ENCODE measurements around the gene PKHD1.
"Not testable (repeated sequence)": the region's sequence is repeated elsewhere in the genome, so short reads cannot be mapped to it uniquely, and the experiment has no call there.

Gene PKHD1

GRCh38 chr6:51922479-51922878, 164.9 kb downstream of the PKHD1 start:
- not testable (repeated sequence) for DNase-seq

GRCh38 chr6:51918347-51918746, 169.1 kb downstream of the PKHD1 start:
- not testable (repeated sequence) for DNase-seq

- no peak for DNase-seq
These were observed 172.3 kb downstream of the PKHD1 start for GRCh38 chr6:51915098-51915497.

DNA sequence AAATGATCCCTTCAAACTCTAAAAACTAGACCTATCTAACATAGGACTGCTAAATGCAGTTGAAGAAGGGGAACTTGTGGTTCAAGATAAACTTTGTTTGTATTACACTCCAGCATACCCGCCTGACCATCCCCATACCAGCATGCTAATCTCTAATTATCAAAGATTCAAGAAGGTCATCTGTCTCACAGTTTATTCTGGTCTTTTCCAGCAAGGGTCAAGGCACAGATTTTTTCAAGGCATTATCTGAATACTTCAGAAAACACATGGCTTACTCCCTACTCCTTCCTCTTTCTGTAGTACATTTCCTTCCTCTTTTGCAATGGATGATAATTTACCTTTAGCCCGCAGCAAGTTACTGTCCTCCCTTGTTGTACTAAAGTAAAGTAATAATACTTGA, 174.1 kb downstream of the PKHD1 start:
- no peak for DNase-seq

DNA sequence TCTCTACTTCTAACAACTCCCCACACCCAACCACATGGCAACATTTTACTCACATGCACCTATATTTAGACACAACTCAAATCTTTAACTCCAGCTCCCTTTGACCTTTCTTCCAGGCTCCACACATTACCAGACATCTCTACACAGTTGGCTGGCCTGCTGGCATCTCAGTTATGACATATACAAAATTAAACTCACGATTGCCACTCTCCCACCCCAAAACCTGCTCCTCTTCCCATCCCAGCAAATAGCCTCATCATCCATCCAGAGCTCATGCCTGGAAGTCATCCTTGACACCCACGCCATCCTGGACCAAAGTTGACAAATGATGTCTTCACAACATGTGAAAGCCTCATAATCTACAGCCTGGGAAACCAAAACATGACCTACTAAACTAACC, 176.6 kb downstream of the PKHD1 start:
- DNase-seq = no peak

DNA sequence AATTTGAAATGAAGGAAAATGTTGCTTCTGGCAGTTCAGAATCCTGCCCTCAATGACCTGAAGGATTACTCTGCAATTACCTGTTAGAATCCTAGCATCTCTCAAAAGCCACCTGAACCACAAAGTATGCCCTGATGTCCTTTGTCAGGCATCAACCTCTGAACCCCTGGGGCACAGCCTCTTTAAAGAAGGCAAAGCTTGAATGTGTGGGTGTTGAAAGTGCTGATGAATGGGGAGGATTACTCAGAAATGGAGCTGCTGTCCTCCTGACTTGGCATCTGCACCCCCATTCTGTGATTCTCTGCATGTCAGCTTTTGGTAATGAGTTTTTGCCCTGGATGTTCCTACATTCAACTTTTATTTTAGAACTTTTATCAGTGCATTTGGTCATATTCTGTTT, 179.2 kb downstream of the PKHD1 start:
- no peak for DNase-seq

- no peak for DNase-seq
These were observed 185.3 kb downstream of the PKHD1 start for GRCh38 chr6:51901766-51902764.

DNA sequence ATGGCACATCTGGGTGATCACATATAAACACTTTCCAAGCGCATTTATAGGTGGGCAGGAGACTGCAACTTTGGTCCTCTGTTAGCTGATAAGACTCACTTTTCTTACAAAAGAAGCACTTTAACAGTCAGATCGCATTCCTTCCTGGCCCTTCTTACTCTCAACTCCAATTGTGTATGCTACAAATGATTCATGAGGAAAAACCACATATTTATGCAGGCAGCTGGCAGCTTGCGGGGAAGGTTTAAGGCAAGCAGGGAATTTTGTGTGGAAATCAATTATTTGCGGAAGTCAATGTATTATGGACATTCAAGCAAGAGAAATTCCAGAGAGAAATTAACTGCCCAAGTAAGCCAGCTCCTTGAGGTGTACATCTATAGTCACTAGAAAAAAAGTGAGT, 194.0 kb downstream of the PKHD1 start:
- DNase-seq = no peak

- DNase-seq = no peak
These were observed 194.7 kb downstream of the PKHD1 start for GRCh38 chr6:51892750-51893149.

DNA sequence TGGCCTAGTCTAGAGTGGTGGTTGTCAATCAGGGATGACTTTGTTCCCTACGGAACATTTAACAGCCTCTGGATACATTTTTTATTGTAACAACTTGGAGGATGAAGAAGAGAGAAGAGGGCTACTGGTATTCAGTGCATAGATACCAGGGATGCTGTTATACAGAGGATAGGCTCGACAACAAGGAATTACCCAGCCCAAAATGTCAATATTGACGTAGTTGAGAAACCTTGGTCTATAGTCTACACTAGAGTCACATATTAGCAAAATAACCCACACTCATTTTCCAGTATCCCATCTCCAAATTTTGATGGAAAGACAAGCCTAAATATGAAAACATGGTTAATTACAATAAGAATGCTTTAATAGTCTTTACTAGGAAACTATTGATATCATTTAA, 195.1 kb downstream of the PKHD1 start:
- no peak for DNase-seq

- no peak for DNase-seq
These were observed 195.6 kb downstream of the PKHD1 start for GRCh38 chr6:51891784-51892183.

GRCh38 chr6:51887859-51888258, 199.6 kb downstream of the PKHD1 start:
- DNase-seq = no peak

DNA sequence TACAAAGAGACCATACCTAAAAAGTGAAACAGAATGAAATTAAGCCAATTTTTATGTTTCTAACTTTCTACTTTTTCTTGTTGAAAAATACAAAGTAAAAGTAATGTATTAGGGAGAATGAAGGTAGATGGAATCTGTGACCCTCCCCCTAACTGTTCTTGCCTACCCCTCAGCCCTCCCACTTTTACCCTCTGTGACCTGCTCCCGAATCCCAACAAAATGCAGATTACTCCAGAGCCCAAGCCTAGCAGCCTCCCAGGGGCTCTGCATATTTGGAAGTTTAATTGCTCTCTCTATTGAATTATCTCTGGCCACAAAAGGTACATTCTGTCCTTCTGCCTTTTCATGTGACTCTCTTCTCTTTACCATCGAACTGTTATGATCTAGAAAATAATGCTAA, 201.5 kb downstream of the PKHD1 start:
- DNase-seq = no peak

DNA sequence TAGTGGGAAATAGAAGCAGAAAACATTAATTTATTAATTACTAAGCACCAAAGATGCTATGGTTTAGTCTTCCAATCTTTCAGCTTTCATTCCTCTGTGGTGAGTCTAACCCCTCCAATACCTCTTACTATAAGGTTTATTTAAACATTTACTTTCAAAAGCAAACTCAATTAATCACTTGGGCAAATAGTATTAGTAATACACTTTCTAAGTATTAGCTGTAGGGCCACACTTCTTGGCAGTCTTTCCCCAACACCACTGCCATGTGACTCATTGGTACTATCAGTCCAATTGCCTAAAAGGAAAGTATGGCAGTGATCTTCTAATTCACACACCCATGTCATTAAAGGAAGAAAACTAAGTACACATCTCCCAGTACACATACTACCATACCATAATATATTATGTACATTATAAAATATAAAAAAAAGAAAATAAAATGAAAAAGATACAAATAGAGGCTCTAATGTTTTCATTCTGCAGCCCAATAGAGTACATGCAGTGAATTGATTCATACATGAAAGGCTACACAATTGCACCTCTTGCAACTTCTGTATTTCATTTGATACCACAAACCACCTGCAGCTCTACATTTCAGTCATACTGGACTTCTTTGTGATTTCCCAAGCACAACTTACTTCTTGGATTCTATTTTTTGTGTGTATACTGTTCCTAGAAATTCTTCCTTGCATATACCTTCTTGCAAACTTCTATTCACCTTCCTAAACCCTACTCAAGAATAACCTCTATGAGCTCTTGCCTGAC, 218.6 kb downstream of the PKHD1 start:
- DNase-seq = no peak

DNA sequence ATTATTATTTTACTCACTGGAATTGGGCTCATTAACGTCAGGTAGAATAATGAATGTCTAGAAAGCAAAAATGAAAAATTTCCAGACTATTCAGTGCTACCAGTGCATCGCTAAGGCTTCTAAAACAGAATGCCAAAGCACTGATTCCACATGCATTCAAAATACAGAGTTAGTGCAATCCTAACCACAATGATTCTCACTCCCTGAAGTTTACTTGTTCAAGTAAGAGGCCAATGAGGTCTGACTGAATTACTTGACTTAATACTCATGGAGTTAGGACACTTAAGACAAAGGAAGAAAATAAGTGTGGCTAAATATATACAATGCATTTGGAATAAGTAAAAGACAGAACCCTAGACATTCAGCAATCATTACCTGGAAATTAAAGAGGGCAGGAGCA, 220.5 kb downstream of the PKHD1 start:
- DNase-seq = no peak

GRCh38 chr6:51865996-51866395, 221.4 kb downstream of the PKHD1 start:
- no peak for DNase-seq

DNA sequence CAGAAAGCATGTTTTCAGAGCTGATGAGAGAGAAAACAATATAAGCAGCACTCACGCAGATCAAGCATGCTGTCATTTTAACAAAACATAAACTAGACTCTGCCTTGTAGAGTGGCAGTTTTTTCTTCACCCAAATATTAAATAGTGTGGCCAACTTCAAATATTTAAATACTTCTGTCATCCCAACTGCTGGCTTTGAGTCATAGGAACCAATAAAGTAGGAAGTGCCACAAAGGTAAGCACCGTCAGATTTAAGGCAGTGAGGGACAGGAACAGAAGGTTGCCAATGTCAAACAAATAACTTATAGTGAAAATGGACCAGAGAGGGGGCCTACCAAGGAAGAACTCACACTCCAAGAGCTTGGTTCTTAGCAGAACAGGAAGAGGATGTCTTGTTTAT, 222.2 kb downstream of the PKHD1 start:
- DNase-seq = no peak

DNA sequence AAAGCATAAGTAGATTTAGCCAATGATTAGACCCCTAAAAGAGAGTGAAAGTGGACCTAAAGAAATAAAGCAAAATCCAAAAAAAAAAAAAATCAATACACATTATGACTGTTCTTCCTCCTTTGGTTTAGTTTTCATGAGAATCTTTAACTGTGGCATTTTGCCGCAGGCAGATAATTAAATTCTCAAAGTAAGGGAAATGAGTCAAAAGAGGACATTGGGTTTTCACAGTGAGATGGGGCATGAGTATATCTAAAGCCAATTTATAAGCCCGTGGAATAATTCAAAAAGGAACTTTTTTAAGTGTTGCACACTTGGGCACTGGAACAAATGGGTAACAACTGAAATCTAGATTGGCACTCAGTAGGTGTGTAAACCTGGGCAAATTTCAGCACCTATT, 230.3 kb downstream of the PKHD1 start:
- DNase-seq = no peak

DNA sequence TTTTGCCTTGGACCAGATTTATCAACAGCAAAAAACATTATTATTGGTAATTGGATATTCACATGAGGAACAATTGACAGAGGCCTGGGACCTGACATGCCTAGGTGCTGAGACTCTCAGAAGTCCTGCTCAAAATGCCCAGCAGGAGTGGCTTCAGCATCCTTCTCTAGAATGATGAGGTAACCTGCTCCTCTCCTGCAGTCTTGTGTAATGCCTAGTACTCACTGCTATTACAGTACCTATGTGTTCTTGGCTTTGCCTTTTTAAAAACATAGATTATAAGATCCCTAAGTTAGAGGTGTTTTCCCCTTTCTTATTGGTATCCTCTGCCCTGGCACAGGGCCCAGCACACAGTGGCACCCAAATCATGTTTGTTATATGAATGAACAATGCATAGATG, 230.9 kb downstream of the PKHD1 start:
- no peak for DNase-seq

GRCh38 chr6:51855310-51856082, 231.9 kb downstream of the PKHD1 start:
- DNase-seq = peak; percentile 18

DNA sequence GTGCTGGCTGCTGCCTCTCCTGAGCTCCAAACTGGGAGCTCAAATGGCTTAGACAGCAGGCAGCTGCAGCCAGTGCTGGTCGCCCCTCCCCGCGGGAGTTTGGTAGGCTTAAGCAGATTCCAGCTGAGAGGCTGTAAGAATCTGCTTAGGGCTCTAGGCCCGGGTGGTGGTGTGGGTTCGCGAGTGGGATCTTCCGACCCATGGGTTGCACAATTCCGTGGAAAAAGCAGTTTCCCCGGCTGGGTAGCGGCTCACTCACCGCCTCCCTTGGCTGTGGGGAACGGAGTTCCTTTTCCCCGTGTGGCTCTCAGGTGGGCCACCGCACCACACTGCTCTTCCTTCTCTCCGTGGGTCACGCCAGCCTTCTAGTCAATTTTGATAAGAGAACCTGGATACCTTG, 232.5 kb downstream of the PKHD1 start:
- no peak for DNase-seq

GRCh38 chr6:51854347-51854746, 233.1 kb downstream of the PKHD1 start:
- no peak for DNase-seq

- DNase-seq = not testable (repeated sequence)
These were observed 234.3 kb downstream of the PKHD1 start for GRCh38 chr6:51853109-51853508.
